GM19328 (cell line): ENCODE results near the gene APOA4.

ENCODE experiments used
- ATAC-seq: cut with Tn5 transposase; IDR thresholded peaks from one replicate; pipeline ENCODE4 v1.9.1; 2021; ENCODE audit warnings: mild to moderate bottlenecking, moderate library complexity; ENCODE audit not compliant: unreplicated experiment

The APOA4 gene

GRCh38 chr11:116786326-116786725 lies 36.8 kb downstream of the APOA4 start:
- ATAC-seq = no peak

GRCh38 chr11:116782728-116783127 lies 40.4 kb downstream of the APOA4 start:
- no peak for ATAC-seq

- no peak for ATAC-seq
Measured at GRCh38 chr11:116778556-116778955, 44.5 kb downstream of the APOA4 start.

DNA sequence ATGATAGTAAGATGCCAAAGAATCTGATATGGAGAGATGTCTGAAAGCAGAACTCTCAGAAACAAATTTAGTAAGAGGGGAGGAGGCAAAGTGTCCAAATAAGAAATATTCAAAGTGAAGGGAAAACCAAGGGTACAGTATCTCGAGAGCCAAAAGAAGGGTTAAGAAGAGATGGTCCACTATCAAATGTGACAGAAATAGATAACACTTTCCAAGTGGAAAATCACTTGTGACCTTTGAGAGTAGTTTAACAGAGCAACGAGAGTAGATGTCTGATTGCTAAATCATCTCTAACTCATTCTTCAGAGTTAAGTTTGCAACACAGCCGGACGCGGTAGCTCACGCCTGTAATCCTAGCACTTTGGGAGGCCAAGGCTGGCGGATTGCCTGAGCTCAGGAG lies 46.0 kb downstream of the APOA4 start:
- ATAC-seq = no peak

DNA sequence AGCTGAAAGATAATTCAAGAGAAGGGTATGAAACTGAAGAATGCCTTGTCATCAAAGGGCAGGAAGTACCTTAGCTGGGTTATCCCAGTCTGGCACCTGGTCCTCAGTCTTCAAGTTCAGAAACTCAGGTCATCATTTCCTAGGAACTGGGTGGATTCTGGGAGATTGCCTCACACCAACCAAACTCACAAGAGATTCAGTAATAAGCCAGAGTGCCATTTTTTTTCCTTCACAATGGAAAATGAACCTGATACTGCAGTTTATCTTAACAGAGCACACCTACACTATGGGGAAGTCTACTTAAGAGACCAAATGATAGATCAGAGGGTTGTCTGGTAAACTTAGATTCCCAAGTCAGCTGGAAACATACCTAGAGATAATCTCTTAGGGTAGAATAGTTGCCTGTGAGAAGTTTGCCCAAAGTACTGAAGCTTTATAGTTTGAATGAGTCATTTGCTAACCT lies 46.6 kb downstream of the APOA4 start:
- ATAC-seq = no peak

- ATAC-seq = no peak
Measured at GRCh38 chr11:116775975-116776374, 47.1 kb downstream of the APOA4 start.

DNA sequence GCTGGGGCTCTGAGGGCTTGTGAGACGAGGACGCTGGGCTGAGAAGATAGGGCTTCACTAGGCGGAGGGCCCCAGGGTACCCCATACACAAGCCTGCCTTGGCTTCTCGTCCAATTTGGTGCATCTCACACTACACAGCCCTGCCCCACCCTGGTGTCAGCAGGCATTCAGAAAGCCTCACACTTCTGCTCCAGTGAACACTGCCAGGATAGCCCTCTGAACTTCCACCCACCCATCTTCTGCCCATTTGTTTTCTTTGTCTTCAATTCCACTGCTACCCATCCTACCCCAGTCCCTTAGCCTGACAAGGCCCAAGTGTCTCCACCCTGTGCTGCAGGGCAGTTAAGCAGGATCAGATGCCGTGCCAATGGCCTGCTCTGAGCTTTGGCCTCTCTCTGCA lies 48.4 kb downstream of the APOA4 start:
- ATAC-seq = no peak

- ATAC-seq = peak; percentile 36
Measured at GRCh38 chr11:116773203-116774097, 49.7 kb downstream of the APOA4 start.

DNA sequence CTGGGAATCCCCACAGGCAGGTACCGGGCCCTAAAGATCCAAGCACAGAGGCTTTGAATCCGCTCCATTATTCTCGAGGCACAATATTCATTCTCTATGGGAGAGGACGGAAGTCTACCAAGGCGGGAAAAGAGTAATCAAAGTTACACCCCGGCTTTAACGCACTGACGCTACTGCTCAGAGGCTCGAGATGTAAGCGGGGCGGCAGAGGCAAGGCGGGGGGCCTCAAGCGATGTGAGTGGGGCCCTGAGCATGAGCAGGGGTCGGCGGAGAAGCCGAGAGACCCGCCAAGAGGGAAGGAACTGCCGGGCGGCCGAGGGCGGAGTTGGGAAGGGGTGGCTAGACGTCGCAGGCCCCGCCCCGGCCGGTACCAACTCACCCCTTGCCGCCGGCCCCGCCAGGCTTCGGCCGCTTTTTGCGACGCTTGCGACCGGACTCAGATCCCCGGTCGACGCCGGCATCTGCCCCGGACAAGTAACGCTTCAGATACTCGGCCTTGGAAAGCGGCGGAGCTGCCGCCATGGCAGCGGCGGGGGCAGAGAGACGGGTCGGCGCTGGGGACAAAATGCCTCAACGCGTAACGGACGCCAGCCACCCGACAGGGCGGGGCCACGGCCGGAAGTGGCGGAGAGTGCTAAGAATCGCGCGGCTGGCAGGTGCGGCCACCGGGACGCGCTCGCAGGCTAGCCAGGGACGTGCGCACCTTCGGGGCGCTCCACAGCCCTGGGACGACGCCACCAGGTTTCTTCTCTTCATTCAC lies 50.5 kb downstream of the APOA4 start, which contains the start of gene BUD13:
BUD13 (minus strand) TSS at position 545 of the 760 bp plus-strand sequence; CDS start at position 522, 23 bp downstream.
- peak; percentile 80 for ATAC-seq

GRCh38 chr11:116771935-116772334 lies 51.2 kb downstream of the APOA4 start:
- ATAC-seq = no peak
